HUES6 (cell line): ENCODE measurements around the gene PLSCR2.

Experiments
- H3K27ac ChIP-seq: 2 replicates; pipeline ENCODE4 v1.7.0; 2013; ENCODE audit warnings: low read depth, mild to moderate bottlenecking, low read length, inconsistent platforms
- H3K27me3 ChIP-seq: 2 replicates; pipeline ENCODE4 v1.6.1; 2013; ENCODE audit warnings: low read length; ENCODE audit not compliant: control insufficient read depth, insufficient read depth
- H3K36me3 ChIP-seq: 2 replicates; pipeline ENCODE4 v1.6.1; 2013; ENCODE audit warnings: low read length; ENCODE audit not compliant: control insufficient read depth, insufficient read depth
- H3K4me1 ChIP-seq: 2 replicates; pipeline ENCODE4 v1.6.1; 2013; ENCODE audit warnings: low read length; ENCODE audit not compliant: control insufficient read depth, insufficient read depth
- H3K4me3 ChIP-seq: 2 replicates; pipeline ENCODE4 v1.5.1; 2013; ENCODE audit warnings: low read depth, low read length
- H3K9ac ChIP-seq: one replicate; pipeline ENCODE4 v1.6.1; 2013; ENCODE audit warnings: mild to moderate bottlenecking, low read length
- H3K9me3 ChIP-seq: 2 replicates; pipeline ENCODE4 v1.6.1; 2013; ENCODE audit warnings: low read depth, low read length; ENCODE audit not compliant: control insufficient read depth, insufficient read depth

PLSCR2 gene

GRCh38 chr3:146469150-146470017, at the start of gene PLSCR2:
PLSCR2 (minus strand) TSS chr3:146469561; CDS start chr3:146459904, 9,657 bp downstream.
- Histone ChIP-seq H3K9ac (no peak within 1 kb of the TSS), H3K9me3 (no peaks in the 10 kb centered on the region), H3K4me1 (no peaks in the 10 kb centered on the region), H3K4me3 (peak within 1 kb of the TSS; percentile 56; the same call in 1 of the 2 replicates), H3K27me3 (no peaks in the 10 kb centered on the region), H3K27ac (no peak within 1 kb of the TSS), H3K36me3 (no peaks in the 10 kb centered on the region)

GRCh38 chr3:146517684-146518435, 48.5 kb upstream of the PLSCR2 start:
- Histone ChIP-seq H3K9me3 (no peaks in the 10 kb centered on the region), H3K27ac (no peak overlapping the region), H3K27me3 (no peaks in the 10 kb centered on the region), H3K4me1 (peaks cover 20% of the 10 kb centered on the region), H3K9ac (no peak overlapping the region), H3K36me3 (peaks cover 35% of the 10 kb centered on the region), H3K4me3 (no peak overlapping the region)

- H3K27ac ChIP-seq = no peak overlapping the region
- H3K9ac ChIP-seq = no peak overlapping the region
- H3K4me3 ChIP-seq = no peak overlapping the region
- peaks cover 8% of the 10 kb centered on the region; the same call in 1 of the 2 replicates for H3K4me1 ChIP-seq
- no peaks in the 10 kb centered on the region for H3K9me3 ChIP-seq
- no peaks in the 10 kb centered on the region for H3K27me3 ChIP-seq
- peaks cover 19% of the 10 kb centered on the region for H3K36me3 ChIP-seq
Measured at GRCh38 chr3:146513386-146514051, 44.2 kb upstream of the PLSCR2 start.

GRCh38 chr3:146511402-146512134, 42.2 kb upstream of the PLSCR2 start:
- H3K27me3 ChIP-seq = no peaks in the 10 kb centered on the region
- H3K9me3 ChIP-seq = no peaks in the 10 kb centered on the region
- no peak overlapping the region for H3K27ac ChIP-seq
- H3K4me3 ChIP-seq = no peak overlapping the region
- H3K9ac ChIP-seq = no peak overlapping the region
- H3K4me1 ChIP-seq = peaks cover 23% of the 10 kb centered on the region
- peaks cover 11% of the 10 kb centered on the region for H3K36me3 ChIP-seq

GRCh38 chr3:146507331-146508120, 38.2 kb upstream of the PLSCR2 start:
- Histone ChIP-seq H3K27ac (peak overlapping the region; percentile 81), H3K27me3 (no peaks in the 10 kb centered on the region), H3K4me1 (peaks cover 53% of the 10 kb centered on the region), H3K9me3 (no peaks in the 10 kb centered on the region), H3K9ac (no peak overlapping the region), H3K4me3 (no peak overlapping the region), H3K36me3 (no peaks in the 10 kb centered on the region)

- Histone ChIP-seq H3K27me3 (no peaks in the 10 kb centered on the region), H3K4me1 (peaks cover 53% of the 10 kb centered on the region)
Measured at GRCh38 chr3:146505516-146505915, 36.2 kb upstream of the PLSCR2 start.

GRCh38 chr3:146504498-146505197, 35.3 kb upstream of the PLSCR2 start:
- no peak overlapping the region for H3K9ac ChIP-seq
- peak overlapping the region; percentile 84 for H3K27ac ChIP-seq

More at GRCh38 chr3:146505516-146505915, 36.2 kb upstream of the PLSCR2 start:
- H3K9ac ChIP-seq = no peak overlapping the region
- H3K36me3 ChIP-seq = no peaks in the 10 kb centered on the region
- H3K9me3 ChIP-seq = no peaks in the 10 kb centered on the region
- no peak overlapping the region for H3K4me3 ChIP-seq
- peak overlapping the region; percentile 44; the same call in 1 of the 2 replicates for H3K27ac ChIP-seq

GRCh38 chr3:146503461-146504202, 34.3 kb upstream of the PLSCR2 start:
- peak overlapping the region; percentile 84 for H3K27ac ChIP-seq
- no peak overlapping the region for H3K4me3 ChIP-seq
- H3K9ac ChIP-seq = no peak overlapping the region
- no peaks in the 10 kb centered on the region for H3K27me3 ChIP-seq
- H3K36me3 ChIP-seq = no peaks in the 10 kb centered on the region
- H3K4me1 ChIP-seq = peaks cover 53% of the 10 kb centered on the region
- no peaks in the 10 kb centered on the region for H3K9me3 ChIP-seq

More at GRCh38 chr3:146504498-146505197, 35.3 kb upstream of the PLSCR2 start:
- Histone ChIP-seq H3K4me3 (no peak overlapping the region), H3K36me3 (no peaks in the 10 kb centered on the region), H3K27me3 (no peaks in the 10 kb centered on the region), H3K9me3 (no peaks in the 10 kb centered on the region), H3K4me1 (peaks cover 53% of the 10 kb centered on the region)

- Histone ChIP-seq H3K27ac (peak overlapping the region; percentile 84; the same call in 1 of the 2 replicates), H3K36me3 (no peaks in the 10 kb centered on the region), H3K4me3 (no peak overlapping the region), H3K4me1 (peaks cover 52% of the 10 kb centered on the region), H3K9me3 (no peaks in the 10 kb centered on the region; the same call in 1 of the 2 replicates), H3K27me3 (no peaks in the 10 kb centered on the region), H3K9ac (no peak overlapping the region)
Measured at GRCh38 chr3:146502887-146503460, 33.6 kb upstream of the PLSCR2 start.
